ENCODE results near the gene VMO1. TPM values are rescaled to one million over a fixed set of nuclear protein-coding genes. Genes with fewer than 3 reads are reported as not detected.

Gene VMO1
- total and polyA plus RNA-seq, 2 donors (not counting 3 experiments of a cell fraction or from before 2014, with no cell fraction given): 0.23 TPM; not detected in 1

DNA sequence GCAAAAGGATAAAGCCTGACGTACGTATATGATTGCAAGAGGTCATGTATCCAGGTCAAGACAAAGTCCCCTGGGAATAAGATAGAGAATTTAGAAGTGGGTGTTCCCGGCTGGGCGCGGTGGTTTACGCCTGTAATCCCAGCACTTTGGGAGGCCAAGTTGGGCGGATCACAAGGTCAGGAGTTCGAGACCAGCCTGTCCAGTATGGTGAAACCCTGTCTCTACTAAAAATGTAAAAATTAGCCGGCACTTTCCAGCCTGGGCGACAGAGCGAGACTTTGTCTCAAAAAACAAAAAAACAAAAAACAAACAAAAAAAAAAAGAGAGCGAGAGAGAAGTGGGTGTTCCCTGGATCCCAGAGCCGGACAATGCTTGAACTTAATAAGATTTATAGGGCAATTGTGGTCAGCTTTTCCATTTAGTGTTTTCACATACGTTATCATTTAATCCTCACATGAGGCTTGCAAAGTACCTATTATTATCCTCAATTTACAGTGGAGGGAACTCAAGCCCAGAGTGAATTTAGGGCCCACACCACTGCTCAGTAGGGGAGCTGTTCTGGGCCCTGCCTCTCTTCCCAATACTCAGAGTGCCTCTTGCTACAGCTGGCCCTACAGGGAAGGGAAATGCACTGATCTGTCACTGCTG lies 2.1 kb upstream of the VMO1 start:
- BruUV-seq (replicated peaks): no TSS peak
- dilution Hi-C loops (cut with MboI; ENCODE audit: extremely low pct_ligation_motif_present, low sequenced_read_pairs) (no loop called here), intact Hi-C loops (cut with micrococcal nuclease) (loop anchor here (5.0 kb wide), 1 partner anchor 114 kb away; the partner anchor contains the start of gene CHRNE)
- Histone ChIP-seq H3K9me3 (replicated peaks; ENCODE audit: control insufficient read depth, insufficient read depth, low read length) (no peaks in the 10 kb centered on the region), H3K79me2 (ENCODE audit: control insufficient read depth, insufficient read depth, low read length) (no peaks in the 10 kb centered on the region), H3K4me2 (ENCODE audit: insufficient read depth, low read length) (no peak overlapping the region), H3K27ac (ENCODE audit: insufficient read depth, low read depth, low read length) (no peak overlapping the region), H2AFZ (ENCODE audit: low read depth, low read length) (no peak overlapping the region), H3K27me3 (ENCODE audit: control insufficient read depth in 2 of 2, insufficient read depth in 2 of 2, low read length in 2 of 2) (peaks cover 11 to 19% of the 10 kb centered on the region in 2 experiments), H4K20me1 (replicated peaks; ENCODE audit: control insufficient read depth, extremely low read depth, insufficient read depth, low read length) (no peaks in the 10 kb centered on the region), H3K4me3 (replicated peaks in 1 of 3; ENCODE audit: insufficient read depth in 1 of 3, low read depth in 1 of 3, low read length in 3 of 3) (no peak overlapping the region), H3K9me1 (replicated peaks; ENCODE audit: control insufficient read depth, extremely low read depth, insufficient read depth, low read length) (no peaks in the 10 kb centered on the region), H3K36me3 (ENCODE audit: control insufficient read depth in 2 of 2, extremely low read depth in 1 of 2, insufficient read depth in 2 of 2, low read length in 2 of 2) (no peaks in the 10 kb centered on the region), H3K4me1 (ENCODE audit: control insufficient read depth, extremely low read depth, insufficient read depth, low read length) (peaks cover 24% of the 10 kb centered on the region), H3K9ac (replicated peaks; ENCODE audit: extremely low read depth, insufficient read depth, low read length) (no peak overlapping the region)
- CTCF ChIA-PET: interaction anchor here (1.0 to 5.9 kb wide), 12 partner anchors 8 to 116 kb away, joined by 3 to 65 read pairs (median 12); partner anchors contain the start of genes ARRB2, C17orf107, CHRNE and PLD2
- TF ChIP-seq MYC (IDR thresholded peaks at IDR 0.05; ENCODE audit: low read depth, low read length): no peak
- no peak for TF ChIP-seq JUN (IDR thresholded peaks at IDR 0.05; ENCODE audit: borderline replicate concordance, insufficient read depth, insufficient read length, low read depth)
- TF ChIP-seq POLR2A (IDR thresholded peaks at IDR 0.05; ENCODE audit: low read depth, low read length): no peak
- TF ChIP-seq CTCF (IDR thresholded peaks at IDR 0.05; ENCODE audit: extremely low read depth in 1 of 2, insufficient read depth in 1 of 2, low read depth in 1 of 2, low read length in 2 of 2): no peak
- TF ChIP-seq EZH2 (IDR thresholded peaks at IDR 0.05; ENCODE audit: borderline replicate concordance, low read depth, low read length, severe bottlenecking): no peak
- no peak for TF ChIP-seq FOS (IDR thresholded peaks at IDR 0.05; ENCODE audit: borderline replicate concordance, insufficient read depth, low read length)
- TF ChIP-seq POLR2AphosphoS5 (IDR thresholded peaks at IDR 0.05; ENCODE audit: insufficient read depth, low read depth, low read length): no peak
- TF ChIP-seq MAX (IDR thresholded peaks at IDR 0.05; ENCODE audit: insufficient read depth, insufficient read length): no peak
- TF ChIP-seq GATA2 (IDR thresholded peaks at IDR 0.05; ENCODE audit: insufficient read depth, insufficient read length, low read depth, low read length): no peak
- DNase-seq (ENCODE audit: low read depth, low spot score) (no peak), FAIRE-seq (no peak)
- POLR2A ChIA-PET: no interaction called here
